SK-N-SH (cell line): ENCODE results near the gene INSC. TPM values are rescaled to one million over a fixed set of nuclear protein-coding genes. Genes with fewer than 3 reads are reported as not detected.

Experiments
- CTCF ChIA-PET: fragments of 300-600, 350-600 bp; formaldehyde crosslinking; extraction: SDS; loops from one replicate; lab custom pipeline; 2021; lab: Yijun Ruan, JAX
- POLR2A ChIA-PET: fragments of 350-600 bp; sonication (Branson Sonifier 250); formaldehyde crosslinking; extraction: SDS; loops from one replicate; lab custom pipeline; 2020; ENCODE audit warnings: antibody characterized with exemption, inconsistent platforms; lab: Yijun Ruan, JAX
- DNase-seq: peaks from one replicate; pipeline ENCODE4 v3.0.0; 2012
- H2AFZ ChIP-seq: fragments of 200-600 bp; sonication (generic); 2 replicates; pipeline ENCODE4 v1.8.1; 2016; ENCODE audit warnings: antibody characterized with exemption, mild to moderate bottlenecking, low read depth
- H3F3A ChIP-seq: fragments of 200-600 bp; sonication (generic); replicated peaks from 2 replicates; pipeline ENCODE3; 2016; ENCODE audit warnings: antibody characterized with exemption, mild to moderate bottlenecking; ENCODE audit not compliant: insufficient read depth
- H3K27ac ChIP-seq, 2 experiments: fragments of 200-500 bp in 1 of 2; fragments of 200-600 bp in 1 of 2; sonication (Bioruptor generic) in 1 of 2; sonication (generic), shearing (Covaris generic) in 1 of 2; 2 replicates each; pipeline versions ENCODE4 v1.5.1 to v1.6.1; 2014 to 2016; ENCODE audit warnings: low read depth in 2 of 2, inconsistent platforms in 1 of 2, low read length in 1 of 2, mild to moderate bottlenecking in 1 of 2, mixed read lengths in 1 of 2
- H3K27me3 ChIP-seq: fragments of 200-600 bp; sonication (generic), shearing (Covaris generic); 2 replicates; pipeline ENCODE4 v1.6.1; 2016; ENCODE audit warnings: mixed run types; ENCODE audit not compliant: insufficient read depth
- H3K36me3 ChIP-seq, 2 experiments: fragments of 200-500 bp in 1 of 2; fragments of 200-600 bp in 1 of 2; sonication (Bioruptor generic) in 1 of 2; sonication (generic) in 1 of 2; replicated peaks in 1 of 2; 2 replicates each; pipeline versions ENCODE3 to v1.5.1; 2014 to 2016; ENCODE audit warnings: low read length in 1 of 2, mild to moderate bottlenecking in 1 of 2; ENCODE audit not compliant: insufficient read depth in 2 of 2, control insufficient read depth in 1 of 2
- H3K4me1 ChIP-seq, 2 experiments: fragments of 200-500 bp in 1 of 2; fragments of 200-600 bp in 1 of 2; sonication (Bioruptor generic) in 1 of 2; sonication (generic), shearing (Covaris generic) in 1 of 2; 2 replicates each; pipeline versions ENCODE4 v1.5.1 to v1.6.1; 2014 to 2016; ENCODE audit warnings: low read depth in 1 of 2, low read length in 1 of 2, mixed run types in 1 of 2; ENCODE audit not compliant: insufficient read depth in 2 of 2, control insufficient read depth in 1 of 2
- H3K4me2 ChIP-seq: fragments of 200-600 bp; sonication (generic), shearing (Covaris generic); 2 replicates; pipeline ENCODE4 v1.6.1; 2017; ENCODE audit warnings: mixed run types
- H3K4me3 ChIP-seq, 2 experiments: fragments of 200-500 bp in 1 of 2; fragments of 200-600 bp in 1 of 2; sonication (Bioruptor generic) in 1 of 2; sonication (generic), shearing (Covaris generic) in 1 of 2; 2 replicates each; pipeline versions ENCODE4 v1.5.1 to v1.8.1; 2014 to 2016; ENCODE audit warnings: low read depth in 2 of 2, inconsistent platforms in 1 of 2, low read length in 1 of 2, mild to moderate bottlenecking in 1 of 2, mixed read lengths in 1 of 2, moderate library complexity in 1 of 2
- H3K79me2 ChIP-seq: fragments of 200-600 bp; sonication (generic); 2 replicates; pipeline ENCODE4 v1.8.1; 2017; ENCODE audit warnings: mild to moderate bottlenecking; ENCODE audit not compliant: insufficient read depth
- H3K9ac ChIP-seq: fragments of 200-600 bp; sonication (generic); 2 replicates; pipeline ENCODE4 v1.6.1; 2017; ENCODE audit warnings: mixed run types
- H3K9me2 ChIP-seq: fragments of 200-600 bp; sonication (generic); 2 replicates; pipeline ENCODE4 v1.6.1; 2017; ENCODE audit warnings: mixed run types
- H3K9me3 ChIP-seq: fragments of 200-600 bp; sonication (generic); 2 replicates; pipeline ENCODE4 v1.6.1; 2017; ENCODE audit warnings: mixed run types, mild to moderate bottlenecking, moderate library complexity
- H4K20me1 ChIP-seq: fragments of 200-600 bp; sonication (generic); 2 replicates; pipeline ENCODE4 v1.6.1; 2017; ENCODE audit warnings: mild to moderate bottlenecking, mixed run types; ENCODE audit not compliant: insufficient read depth
- CTCF ChIP-seq: fragments of 200-600 bp; sonication (generic); IDR thresholded peaks from 2 replicates; pipeline ENCODE4 v1.6.1; 2017; ENCODE audit warnings: antibody characterized with exemption, mild to moderate bottlenecking, moderate library complexity
- ELF1 ChIP-seq: IDR thresholded peaks from 2 replicates; pipeline ENCODE4 v1.4.0; 2012
- FOSL2 ChIP-seq: IDR thresholded peaks from 2 replicates; pipeline ENCODE4 v1.4.0; 2012; ENCODE audit warnings: low read depth, mild to moderate bottlenecking, moderate library complexity, borderline replicate concordance
- FOXM1 ChIP-seq: IDR thresholded peaks from 2 replicates; pipeline ENCODE4 v1.4.0; 2012; ENCODE audit warnings: low read depth, mild to moderate bottlenecking
- GATA2 ChIP-seq: sonication (generic); formaldehyde crosslinking; IDR thresholded peaks from 2 replicates; pipeline ENCODE4 v1.5.0; 2020; ENCODE audit warnings: mild to moderate bottlenecking, missing genetic modification reagents
- MAX ChIP-seq: IDR thresholded peaks from 2 replicates; pipeline ENCODE4 v1.4.0; 2012; ENCODE audit warnings: low read depth
- MXI1 ChIP-seq: IDR thresholded peaks from 2 replicates; pipeline ENCODE4 v1.6.1; 2012; ENCODE audit warnings: mild to moderate bottlenecking, low read depth, low read length, improper control_type of control experiment
- NFIC ChIP-seq: IDR thresholded peaks from 2 replicates; pipeline ENCODE4 v1.4.0; 2012; ENCODE audit warnings: borderline replicate concordance
- RAD21 ChIP-seq: IDR thresholded peaks from 2 replicates; pipeline ENCODE4 v1.6.1; 2012; ENCODE audit warnings: mild to moderate bottlenecking, low read length
- TAF1 ChIP-seq: IDR thresholded peaks from 2 replicates; pipeline ENCODE4 v1.6.1; 2012; ENCODE audit warnings: low read depth, mild to moderate bottlenecking, low read length, moderate library complexity, borderline replicate concordance
- TCF12 ChIP-seq: IDR thresholded peaks from 2 replicates; pipeline ENCODE4 v1.4.0; 2012
- WGBS: methylation state at CpG from one replicate; pipeline ENCODE4 v1.1.6; 2017; ENCODE audit warnings: low lambda C conversion rate; 5-methylcytosine and 5-hydroxymethylcytosine counted together
- polyA plus RNA-seq, 3 experiments: library from polyadenylated mRNA; depleted of rRNA; stranded (reverse); fragments of >200 nt; gene quantifications; 2 replicates each; pipeline ENCODE4 v1.2.3, GENCODE V29; 2012
- TF ChIP-seq, protein P1 (sequence below): IDR thresholded peaks from 2 replicates; pipeline ENCODE4 v1.6.1; 2012; ENCODE audit warnings: mild to moderate bottlenecking, low read depth, low read length, moderate library complexity

The INSC gene
- polyA plus RNA-seq, 1 of the 3 experiments (the other 2 are of a cell fraction) = not detected

GRCh38 chr11:15268598-15268997 lies 153.9 kb downstream of the INSC start:
- TF ChIP-seq TCF12 = no peak
- no peak for TF ChIP-seq CTCF
- no peak for TF ChIP-seq TAF1
- no peak for TF ChIP-seq ELF1
- TF ChIP-seq NFIC = no peak
- TF ChIP-seq, protein P1, sequence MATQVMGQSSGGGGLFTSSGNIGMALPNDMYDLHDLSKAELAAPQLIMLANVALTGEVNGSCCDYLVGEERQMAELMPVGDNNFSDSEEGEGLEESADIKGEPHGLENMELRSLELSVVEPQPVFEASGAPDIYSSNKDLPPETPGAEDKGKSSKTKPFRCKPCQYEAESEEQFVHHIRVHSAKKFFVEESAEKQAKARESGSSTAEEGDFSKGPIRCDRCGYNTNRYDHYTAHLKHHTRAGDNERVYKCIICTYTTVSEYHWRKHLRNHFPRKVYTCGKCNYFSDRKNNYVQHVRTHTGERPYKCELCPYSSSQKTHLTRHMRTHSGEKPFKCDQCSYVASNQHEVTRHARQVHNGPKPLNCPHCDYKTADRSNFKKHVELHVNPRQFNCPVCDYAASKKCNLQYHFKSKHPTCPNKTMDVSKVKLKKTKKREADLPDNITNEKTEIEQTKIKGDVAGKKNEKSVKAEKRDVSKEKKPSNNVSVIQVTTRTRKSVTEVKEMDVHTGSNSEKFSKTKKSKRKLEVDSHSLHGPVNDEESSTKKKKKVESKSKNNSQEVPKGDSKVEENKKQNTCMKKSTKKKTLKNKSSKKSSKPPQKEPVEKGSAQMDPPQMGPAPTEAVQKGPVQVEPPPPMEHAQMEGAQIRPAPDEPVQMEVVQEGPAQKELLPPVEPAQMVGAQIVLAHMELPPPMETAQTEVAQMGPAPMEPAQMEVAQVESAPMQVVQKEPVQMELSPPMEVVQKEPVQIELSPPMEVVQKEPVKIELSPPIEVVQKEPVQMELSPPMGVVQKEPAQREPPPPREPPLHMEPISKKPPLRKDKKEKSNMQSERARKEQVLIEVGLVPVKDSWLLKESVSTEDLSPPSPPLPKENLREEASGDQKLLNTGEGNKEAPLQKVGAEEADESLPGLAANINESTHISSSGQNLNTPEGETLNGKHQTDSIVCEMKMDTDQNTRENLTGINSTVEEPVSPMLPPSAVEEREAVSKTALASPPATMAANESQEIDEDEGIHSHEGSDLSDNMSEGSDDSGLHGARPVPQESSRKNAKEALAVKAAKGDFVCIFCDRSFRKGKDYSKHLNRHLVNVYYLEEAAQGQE = no peak
- TF ChIP-seq FOSL2 = no peak
- no peak for TF ChIP-seq MAX
- no peak for TF ChIP-seq MXI1
- TF ChIP-seq FOXM1 = no peak
- no peak for TF ChIP-seq RAD21
- no peak for TF ChIP-seq GATA2
- TF ChIP-seq, all 33 proteins: peak for 0
- Histone ChIP-seq H3K27me3 (no peaks in the 10 kb centered on the region), H3K79me2 (no peaks in the 10 kb centered on the region), H2AFZ (no peak overlapping the region), H3K9me3 (no peaks in the 10 kb centered on the region), H3K36me3 (no peaks in the 10 kb centered on the region), H3F3A (no peaks in the 10 kb centered on the region), H3K9ac (no peak overlapping the region), H4K20me1 (no peaks in the 10 kb centered on the region), H3K4me2 (no peak overlapping the region), H3K4me1 (no peaks in the 10 kb centered on the region), H3K4me3 (no peak overlapping the region), H3K27ac (no peak overlapping the region), H3K9me2 (no peaks in the 10 kb centered on the region)
- ChIA-PET POLR2A (no interaction called here), CTCF (no interaction called here)
- DNase-seq = no peak

DNA sequence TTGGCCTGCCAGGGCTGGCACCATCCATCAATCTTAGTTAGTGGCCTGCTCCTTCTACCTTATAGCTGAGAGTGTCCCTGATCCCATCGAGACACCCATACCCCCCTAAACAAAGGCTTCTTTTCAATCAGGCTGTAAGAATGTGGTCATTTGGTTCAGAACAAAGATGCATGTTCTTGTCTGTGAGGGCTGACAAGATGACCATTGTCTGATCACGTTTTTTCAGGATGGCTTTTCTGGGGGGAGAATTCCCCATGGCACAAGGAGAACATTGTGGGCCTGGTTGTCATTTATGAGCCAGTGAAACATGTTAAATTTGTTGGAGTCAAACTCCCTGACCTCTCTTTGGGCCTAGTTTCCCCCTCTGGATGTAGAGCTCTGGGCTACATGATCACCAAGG lies 160.4 kb downstream of the INSC start:
- POLR2A ChIA-PET = no interaction called here

More for the DNA sequence above, 160.4 kb downstream of the INSC start:
- H2AFZ ChIP-seq = no peak overlapping the region
- no peaks in the 10 kb centered on the region for H3K79me2 ChIP-seq
- no peak overlapping the region for H3K4me3 ChIP-seq
- no peaks in the 10 kb centered on the region for H3K9me3 ChIP-seq
- H3K9ac ChIP-seq = no peak overlapping the region
- H3K27me3 ChIP-seq = no peaks in the 10 kb centered on the region
- CTCF ChIA-PET = interaction anchor here (1.0 to 1.9 kb wide), 2 partner anchors 341 to 374 kb away, joined by 3 to 5 read pairs; no protein-coding TSS in a partner anchor
- H3K36me3 ChIP-seq = no peaks in the 10 kb centered on the region
- H3K9me2 ChIP-seq = no peaks in the 10 kb centered on the region
- no peak overlapping the region for H3K27ac ChIP-seq
- no peak for DNase-seq
- H3K4me2 ChIP-seq = no peak overlapping the region
- 17% methylated on average over 1 of the region's 2 CpGs for WGBS
- no peaks in the 10 kb centered on the region for H3F3A ChIP-seq
- TF ChIP-seq NFIC = no peak
- H3K4me1 ChIP-seq = no peaks in the 10 kb centered on the region; a peak in 2 of 4 replicates
- H4K20me1 ChIP-seq = no peaks in the 10 kb centered on the region
